ENCODE data around the gene RPL38.

The RPL38 gene

DNA sequence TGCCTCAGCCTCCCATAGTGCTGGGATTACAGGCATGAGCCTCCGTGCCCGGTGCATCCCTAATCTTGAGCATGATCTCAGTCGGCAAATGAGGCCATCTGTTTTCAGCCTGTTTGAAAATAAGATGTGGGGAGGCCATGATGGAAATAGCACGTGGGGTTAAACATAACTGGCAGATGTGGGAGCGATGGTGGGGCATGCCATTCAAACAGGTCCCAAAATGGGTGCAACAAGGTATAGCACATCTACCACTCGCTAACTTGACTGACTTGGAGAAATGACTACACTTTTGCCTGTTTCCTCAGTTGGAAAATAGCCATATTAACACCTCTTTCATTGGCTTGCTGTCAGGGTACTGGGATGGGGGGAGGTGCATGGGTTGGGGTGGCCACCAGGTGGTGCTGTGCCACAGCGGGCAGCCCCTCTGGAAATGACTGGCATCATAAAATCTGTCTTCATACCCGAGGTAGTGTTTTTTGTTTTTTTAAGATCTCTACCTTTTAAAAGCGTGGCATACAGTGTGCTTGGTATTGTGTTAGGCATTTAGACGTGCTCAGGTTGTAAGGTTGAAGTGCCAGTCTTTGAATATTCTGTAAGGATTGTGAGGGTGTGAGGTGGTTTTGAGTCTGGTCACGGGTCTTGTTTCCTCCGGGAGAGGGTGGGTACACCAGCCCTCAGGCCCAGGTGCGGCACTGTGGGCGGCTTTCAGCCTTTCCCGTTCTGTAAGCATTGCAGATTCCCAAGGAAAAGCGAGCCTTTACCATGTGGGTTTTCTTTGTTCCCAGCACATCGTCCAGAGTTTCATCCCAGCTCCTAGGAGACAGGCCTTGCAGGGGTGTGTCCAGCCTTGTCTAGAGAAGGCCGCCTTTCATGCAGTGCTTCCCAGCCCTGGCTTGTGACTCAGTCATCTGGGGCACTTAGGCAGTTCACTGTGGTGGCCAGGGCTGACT lies 7.0 kb downstream of the RPL38 start:
- H2BK5ac ChIP-seq (ENCODE audit: low read depth, low read length, poor library complexity, severe bottlenecking) = no peak overlapping the region
- peaks cover 6 to 25% of the 10 kb centered on the region in 2 experiments for H3K27me3 ChIP-seq (ENCODE audit: control insufficient read depth in 1 of 2, insufficient read depth in 1 of 2, low read length in 2 of 2)
- no peak overlapping the region for H3K14ac ChIP-seq (ENCODE audit: low read length in 2 of 2)
- no peak overlapping the region for H3K18ac ChIP-seq (ENCODE audit: low read depth in 1 of 2, low read length in 2 of 2)
- no peak overlapping the region for H3K23ac ChIP-seq (ENCODE audit: low read length in 2 of 2)
- peaks cover 6% of the 10 kb centered on the region for H3K79me1 ChIP-seq (replicated peaks; ENCODE audit: low read length, poor library complexity, severe bottlenecking)
- no peak overlapping the region for H2AFZ ChIP-seq (ENCODE audit: low read depth, low read length)
- H3K27ac ChIP-seq (ENCODE audit: low read length, poor library complexity, severe bottlenecking) = peak overlapping the region; percentile 40
- H2BK15ac ChIP-seq (ENCODE audit: low read depth, poor library complexity, severe bottlenecking) = no peak overlapping the region
- no peak overlapping the region for H3K4me3 ChIP-seq (ENCODE audit: insufficient read depth in 1 of 2, low read depth in 1 of 2, low read length in 2 of 2)
- H4K91ac ChIP-seq (ENCODE audit: low read length) = no peak overlapping the region
- H2BK12ac ChIP-seq (ENCODE audit: low read length in 2 of 2) = no peak overlapping the region
- H4K8ac ChIP-seq (ENCODE audit: low read length) = no peak overlapping the region
- no peak overlapping the region for H2BK120ac ChIP-seq (ENCODE audit: low read depth, low read length)
- peaks cover 37 to 52% of the 10 kb centered on the region in 2 experiments for H3K36me3 ChIP-seq (ENCODE audit: control insufficient read depth in 1 of 2, insufficient read depth in 2 of 2, low read depth in 1 of 2, low read length in 2 of 2)
- peak overlapping the region; percentile 10 for H2AK5ac ChIP-seq (ENCODE audit: low read length, severe bottlenecking)
- no peak overlapping the region for H3K4ac ChIP-seq (ENCODE audit: low read depth in 1 of 2, low read length in 2 of 2)
- WGBS = 50% methylated on average over 17 of the region's 18 CpGs
- peak overlapping the region; percentile 91 for H3K9ac ChIP-seq (ENCODE audit: low read length)
- no peak overlapping the region for H3K4me2 ChIP-seq (ENCODE audit: low read length, poor library complexity, severe bottlenecking)
- H3K9me3 ChIP-seq (ENCODE audit: control insufficient read depth, low read length) = no peaks in the 10 kb centered on the region
- peak; percentile 78 for DNase-seq
- peaks cover 47% of the 10 kb centered on the region for H3K4me1 ChIP-seq (ENCODE audit: control insufficient read depth, insufficient read depth, low read depth, low read length)

DNA sequence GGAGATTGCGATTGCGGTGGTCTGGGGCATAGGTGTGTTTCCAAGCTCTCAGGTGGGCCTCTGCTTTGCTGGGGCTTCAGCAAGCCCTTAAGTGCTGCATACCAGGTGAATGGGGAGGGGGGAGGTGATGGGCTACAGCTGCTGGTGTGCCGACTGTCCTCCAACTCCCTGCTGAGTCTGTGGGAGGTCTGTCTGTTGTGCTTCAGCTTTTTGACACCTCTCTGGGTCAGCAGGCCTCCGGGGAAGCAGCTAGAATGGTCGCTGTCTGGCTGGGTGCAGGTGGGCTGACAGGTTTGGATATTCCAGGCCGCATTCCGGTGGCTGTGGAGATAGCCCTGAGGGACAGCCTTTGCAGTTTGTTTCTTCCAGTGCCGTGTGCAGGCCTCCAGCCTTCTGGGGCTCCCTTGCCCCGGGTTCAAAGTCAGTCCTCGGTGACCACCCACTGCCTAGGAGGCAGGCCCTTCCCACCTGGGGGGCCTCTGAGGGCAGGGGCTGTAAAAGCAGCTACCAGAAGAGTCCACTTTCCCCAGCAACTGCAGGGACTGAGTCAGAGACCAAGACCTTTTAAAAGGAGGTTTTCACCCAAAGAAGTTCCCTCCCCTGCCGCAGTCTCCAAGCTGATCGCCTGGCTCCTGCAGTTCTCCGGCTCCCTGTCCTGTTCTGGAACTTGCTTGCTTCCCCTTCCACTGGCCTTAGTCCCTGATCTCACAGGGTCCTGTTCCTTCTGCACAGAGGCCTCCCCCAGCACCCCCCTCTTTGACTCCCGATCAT lies 7.8 kb downstream of the RPL38 start:
- H2BK120ac ChIP-seq (ENCODE audit: low read depth, low read length) = no peak overlapping the region
- no peak overlapping the region for H4K91ac ChIP-seq (ENCODE audit: low read length)
- no peaks in the 10 kb centered on the region for H3K9me3 ChIP-seq (ENCODE audit: control insufficient read depth, low read length)
- WGBS = 35% methylated on average over 14 of the region's 14 CpGs
- peaks cover 6% of the 10 kb centered on the region for H3K79me1 ChIP-seq (replicated peaks; ENCODE audit: low read length, poor library complexity, severe bottlenecking)
- peak; percentile 37 for DNase-seq
- H4K8ac ChIP-seq (ENCODE audit: low read length) = no peak overlapping the region
- H2AK5ac ChIP-seq (ENCODE audit: low read length, severe bottlenecking) = peak overlapping the region; percentile 23
- peak overlapping the region in 1 of 2 experiments; percentile 37 for H3K4ac ChIP-seq (ENCODE audit: low read depth in 1 of 2, low read length in 2 of 2)
- H3K27ac ChIP-seq (ENCODE audit: low read length, poor library complexity, severe bottlenecking) = peak overlapping the region; percentile 40
- no peak overlapping the region for H2AFZ ChIP-seq (ENCODE audit: low read depth, low read length)
- peaks cover 30 to 44% of the 10 kb centered on the region in 2 experiments for H3K36me3 ChIP-seq (ENCODE audit: control insufficient read depth in 1 of 2, insufficient read depth in 2 of 2, low read depth in 1 of 2, low read length in 2 of 2)
- H3K27me3 ChIP-seq (ENCODE audit: control insufficient read depth in 1 of 2, insufficient read depth in 1 of 2, low read length in 2 of 2) = peaks cover 15 to 27% of the 10 kb centered on the region in 2 experiments
- H3K4me2 ChIP-seq (ENCODE audit: low read length, poor library complexity, severe bottlenecking) = peak overlapping the region; percentile 3
- H3K14ac ChIP-seq (ENCODE audit: low read length in 2 of 2) = peak overlapping the region in 1 of 2 experiments; percentile 13
- peak overlapping the region; percentile 91 for H3K9ac ChIP-seq (ENCODE audit: low read length)
- H2BK15ac ChIP-seq (ENCODE audit: low read depth, poor library complexity, severe bottlenecking) = no peak overlapping the region
- peak overlapping the region in 1 of 2 experiments; percentile 89 for H3K4me3 ChIP-seq (ENCODE audit: insufficient read depth in 1 of 2, low read depth in 1 of 2, low read length in 2 of 2)
- H3K4me1 ChIP-seq (ENCODE audit: control insufficient read depth, insufficient read depth, low read depth, low read length) = peaks cover 45% of the 10 kb centered on the region
- H2BK5ac ChIP-seq (ENCODE audit: low read depth, low read length, poor library complexity, severe bottlenecking) = no peak overlapping the region
- peak overlapping the region in 1 of 2 experiments; percentile 31 for H3K18ac ChIP-seq (ENCODE audit: low read depth in 1 of 2, low read length in 2 of 2)
- no peak overlapping the region for H2BK12ac ChIP-seq (ENCODE audit: low read length in 2 of 2)
- H3K23ac ChIP-seq (ENCODE audit: low read length in 2 of 2) = peak overlapping the region in 1 of 2 experiments; percentile 94

DNA sequence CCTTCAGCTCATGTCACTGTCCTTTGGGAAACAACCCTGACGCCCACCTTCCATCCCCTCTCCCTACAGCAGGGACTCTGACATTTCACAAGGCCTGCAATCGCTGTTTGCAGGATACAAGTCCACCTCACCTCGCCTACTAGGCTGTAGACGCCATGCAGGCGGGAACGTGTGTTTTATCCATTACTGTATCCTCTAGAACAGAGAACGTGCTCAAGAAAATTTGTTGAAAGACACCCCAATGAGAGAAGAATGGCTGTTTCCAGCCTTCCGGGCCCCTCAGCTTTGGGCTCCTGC lies 8.4 kb downstream of the RPL38 start:
- H4K8ac ChIP-seq (ENCODE audit: low read length) = no peak overlapping the region
- 47% methylated on average over 8 of the region's 8 CpGs for WGBS

More for the DNA sequence above, 8.4 kb downstream of the RPL38 start:
- no peak overlapping the region for H2BK120ac ChIP-seq (ENCODE audit: low read depth, low read length)
- no peak overlapping the region for H2BK5ac ChIP-seq (ENCODE audit: low read depth, low read length, poor library complexity, severe bottlenecking)
- H3K36me3 ChIP-seq (ENCODE audit: control insufficient read depth in 1 of 2, insufficient read depth in 2 of 2, low read depth in 1 of 2, low read length in 2 of 2) = peaks cover 27 to 40% of the 10 kb centered on the region in 2 experiments
- H3K79me1 ChIP-seq (replicated peaks; ENCODE audit: low read length, poor library complexity, severe bottlenecking) = peaks cover 6% of the 10 kb centered on the region
- peak overlapping the region in 1 of 2 experiments; percentile 67 for H3K4ac ChIP-seq (ENCODE audit: low read depth in 1 of 2, low read length in 2 of 2)
- H3K14ac ChIP-seq (ENCODE audit: low read length in 2 of 2) = peak overlapping the region in 1 of 2 experiments; percentile 39
- no peak for DNase-seq
- peak overlapping the region in 1 of 2 experiments; percentile 31 for H3K18ac ChIP-seq (ENCODE audit: low read depth in 1 of 2, low read length in 2 of 2)
- peak overlapping the region; percentile 91 for H3K9ac ChIP-seq (ENCODE audit: low read length)
- peak overlapping the region in 1 of 2 experiments; percentile 89 for H3K4me3 ChIP-seq (ENCODE audit: insufficient read depth in 1 of 2, low read depth in 1 of 2, low read length in 2 of 2)
- H4K91ac ChIP-seq (ENCODE audit: low read length) = no peak overlapping the region
- peaks cover 44% of the 10 kb centered on the region for H3K4me1 ChIP-seq (ENCODE audit: control insufficient read depth, insufficient read depth, low read depth, low read length)
- H3K27me3 ChIP-seq (ENCODE audit: control insufficient read depth in 1 of 2, insufficient read depth in 1 of 2, low read length in 2 of 2) = peaks cover 20 to 32% of the 10 kb centered on the region in 2 experiments
- H3K27ac ChIP-seq (ENCODE audit: low read length, poor library complexity, severe bottlenecking) = no peak overlapping the region
- H3K4me2 ChIP-seq (ENCODE audit: low read length, poor library complexity, severe bottlenecking) = peak overlapping the region; percentile 71
- peak overlapping the region in 1 of 2 experiments; percentile 94 for H3K23ac ChIP-seq (ENCODE audit: low read length in 2 of 2)
- H2BK15ac ChIP-seq (ENCODE audit: low read depth, poor library complexity, severe bottlenecking) = no peak overlapping the region
- H3K9me3 ChIP-seq (ENCODE audit: control insufficient read depth, low read length) = no peaks in the 10 kb centered on the region
- no peak overlapping the region for H2AFZ ChIP-seq (ENCODE audit: low read depth, low read length)
- peak overlapping the region; percentile 23 for H2AK5ac ChIP-seq (ENCODE audit: low read length, severe bottlenecking)
- peak overlapping the region in 1 of 2 experiments; percentile 4 for H2BK12ac ChIP-seq (ENCODE audit: low read length in 2 of 2)
